Measurements from ENCODE around the gene MCEMP1.

DNA sequence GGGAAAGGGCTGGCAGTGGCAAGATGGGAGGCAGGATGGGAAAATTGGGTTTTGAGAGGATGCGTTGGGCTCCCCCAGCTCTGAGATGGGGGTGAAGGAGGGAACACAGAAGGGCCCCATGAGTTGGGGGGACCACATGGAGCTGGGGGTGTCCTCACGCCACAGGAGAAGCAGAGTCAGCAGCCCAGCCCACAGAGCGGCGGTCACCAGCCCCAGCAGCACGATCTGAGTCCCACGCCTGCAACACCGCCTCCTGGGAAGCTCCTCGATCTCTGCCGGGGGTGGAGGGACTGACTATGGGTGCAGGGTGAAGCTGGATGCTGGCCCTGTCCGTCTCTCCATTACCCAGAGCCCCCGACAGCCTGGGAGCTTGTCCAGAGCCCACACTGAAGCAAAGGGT, 21.7 kb downstream of the MCEMP1 start:
- TF ChIP-seq CTCF (IDR thresholded peaks at IDR 0.05) = no peak
- no peak for TF ChIP-seq POLR2A (IDR thresholded peaks at IDR 0.05)
